H9 (cell line): ENCODE measurements around the gene PNPLA6. TPM values are rescaled to one million over a fixed set of nuclear protein-coding genes. Genes with fewer than 3 reads are reported as not detected.

ENCODE experiments used
- DNase-seq: peaks from one replicate; pipeline ENCODE4 v3.0.0-alpha.2; 2017
- H2AFZ ChIP-seq: one replicate; pipeline ENCODE4 v1.6.1; 2013; ENCODE audit warnings: mild to moderate bottlenecking, low read length, control low read depth, moderate library complexity
- H2AK5ac ChIP-seq: 2 replicates; pipeline ENCODE4 v1.6.1; 2013; ENCODE audit warnings: low read length, control low read depth, mixed read lengths; ENCODE audit not compliant: insufficient read length
- H2BK120ac ChIP-seq: one replicate; pipeline ENCODE4 v1.6.1; 2013; ENCODE audit warnings: low read depth, mild to moderate bottlenecking, low read length, control low read depth, inconsistent platforms; ENCODE audit not compliant: poor library complexity, severe bottlenecking
- H2BK12ac ChIP-seq: 2 replicates; pipeline ENCODE4 v1.6.1; 2013; ENCODE audit warnings: low read length, control low read depth, mixed read lengths, low read depth; ENCODE audit not compliant: insufficient read length
- H2BK15ac ChIP-seq: 2 replicates; pipeline ENCODE4 v1.6.1; 2013; ENCODE audit warnings: low read depth, low read length, control low read depth
- H2BK20ac ChIP-seq: one replicate; pipeline ENCODE4 v1.6.1; 2013; ENCODE audit warnings: low read depth, mild to moderate bottlenecking, low read length, control low read depth, inconsistent platforms; ENCODE audit not compliant: poor library complexity, severe bottlenecking
- H2BK5ac ChIP-seq: 2 replicates; pipeline ENCODE4 v1.6.1; 2013; ENCODE audit warnings: low read length, control low read depth, mixed read lengths; ENCODE audit not compliant: insufficient read length
- H3K14ac ChIP-seq: 2 replicates; pipeline ENCODE4 v1.6.1; 2013; ENCODE audit warnings: low read length, control low read depth; ENCODE audit not compliant: insufficient read depth
- H3K18ac ChIP-seq: 2 replicates; pipeline ENCODE4 v1.6.1; 2013; ENCODE audit warnings: low read depth, mild to moderate bottlenecking, mixed read lengths, low read length, control low read depth; ENCODE audit not compliant: insufficient read length
- H3K23ac ChIP-seq: 2 replicates; pipeline ENCODE4 v1.6.1; 2013; ENCODE audit warnings: low read length, control low read depth, mixed read lengths, low read depth; ENCODE audit not compliant: insufficient read length
- H3K23me2 ChIP-seq: 2 replicates; pipeline ENCODE4 v1.6.1; 2013; ENCODE audit warnings: low read depth, mild to moderate bottlenecking, mixed read lengths, low read length, control low read depth; ENCODE audit not compliant: insufficient read length, poor library complexity, severe bottlenecking
- H3K27ac ChIP-seq: 2 replicates; pipeline ENCODE4 v1.5.1; 2013; ENCODE audit warnings: low read length, control low read depth, mixed read lengths, low read depth; ENCODE audit not compliant: insufficient read length
- H3K27me3 ChIP-seq: 2 replicates; pipeline ENCODE4 v1.6.1; 2013; ENCODE audit warnings: low read length, control low read depth, inconsistent platforms; ENCODE audit not compliant: insufficient read depth
- H3K4ac ChIP-seq: 2 replicates; pipeline ENCODE4 v1.6.1; 2013; ENCODE audit warnings: low read depth, mild to moderate bottlenecking, control low read depth, inconsistent platforms, low read length, moderate library complexity
- H3K4me1 ChIP-seq: 2 replicates; pipeline ENCODE4 v1.6.1; 2013; ENCODE audit warnings: low read length, control low read depth, inconsistent platforms; ENCODE audit not compliant: insufficient read depth
- H3K4me2 ChIP-seq: 2 replicates; pipeline ENCODE4 v1.6.1; 2013; ENCODE audit warnings: low read length, control low read depth, mixed read lengths; ENCODE audit not compliant: insufficient read length, insufficient read depth
- H3K56ac ChIP-seq: 2 replicates; pipeline ENCODE4 v1.6.1; 2013; ENCODE audit warnings: low read depth, mild to moderate bottlenecking, mixed read lengths, low read length, control low read depth; ENCODE audit not compliant: insufficient read length
- H3K79me1 ChIP-seq: 2 replicates; pipeline ENCODE4 v1.6.1; 2013; ENCODE audit warnings: low read depth, mild to moderate bottlenecking, moderate library complexity, low read length, control low read depth, inconsistent platforms; ENCODE audit not compliant: insufficient read depth, poor library complexity, severe bottlenecking
- H3K79me2 ChIP-seq: 2 replicates; pipeline ENCODE4 v1.6.1; 2013; ENCODE audit warnings: low read length, control low read depth, inconsistent platforms; ENCODE audit not compliant: insufficient read depth
- H3K9ac ChIP-seq: 2 replicates; pipeline ENCODE4 v1.6.1; 2013; ENCODE audit warnings: low read length, control low read depth, mixed read lengths; ENCODE audit not compliant: insufficient read length; ENCODE audit errors: extremely low read depth
- H3K9me3 ChIP-seq: one replicate; pipeline ENCODE4 v1.6.1; 2013; ENCODE audit warnings: low read depth, low read length, inconsistent platforms; ENCODE audit not compliant: control insufficient read depth
- H3T11ph ChIP-seq: one replicate; pipeline ENCODE4 v1.6.1; 2013; ENCODE audit warnings: mild to moderate bottlenecking, low read length, control low read depth, inconsistent platforms
- H4K20me1 ChIP-seq: one replicate; pipeline ENCODE4 v1.6.1; 2013; ENCODE audit not compliant: control insufficient read depth, insufficient read length, insufficient read depth
- H4K5ac ChIP-seq: 2 replicates; pipeline ENCODE4 v1.6.1; 2013; ENCODE audit warnings: low read depth, mild to moderate bottlenecking, mixed read lengths, low read length, control low read depth; ENCODE audit not compliant: insufficient read length
- H4K8ac ChIP-seq: replicated peaks from 2 replicates; pipeline ENCODE4 v1.6.1; 2013; ENCODE audit warnings: low read length, control low read depth, mixed read lengths, low read depth; ENCODE audit not compliant: insufficient read length
- H4K91ac ChIP-seq: 2 replicates; pipeline ENCODE4 v1.6.1; 2013; ENCODE audit warnings: low read depth, mild to moderate bottlenecking, moderate library complexity, mixed read lengths, low read length, control low read depth; ENCODE audit not compliant: insufficient read length
- H3K27ac Mint-ChIP-seq, 3 experiments: 2 replicates in 2 of 3; 3 replicates in 1 of 3; pipeline ENCODE4 v1.8.0; 2020 to 2021; ENCODE audit warnings: mixed read lengths in 3 of 3, mild to moderate bottlenecking in 1 of 3, moderate library complexity in 1 of 3
- H3K27me3 Mint-ChIP-seq: 2 replicates; pipeline ENCODE4 v1.8.0; 2021; ENCODE audit warnings: low read depth, mild to moderate bottlenecking, moderate library complexity, mixed read lengths
- H3K36me3 Mint-ChIP-seq, 3 experiments: 2 replicates in 2 of 3; 3 replicates in 1 of 3; pipeline ENCODE4 v1.8.0; 2020 to 2021; ENCODE audit warnings: low read depth in 3 of 3, mixed read lengths in 3 of 3; ENCODE audit not compliant: insufficient read depth in 1 of 3
- H3K4me1 Mint-ChIP-seq, 2 experiments: 2 replicates each; pipeline ENCODE4 v1.8.0; 2020; ENCODE audit warnings: mixed read lengths in 2 of 2
- H3K4me3 Mint-ChIP-seq, 2 experiments: 2 replicates in 1 of 2; 3 replicates in 1 of 2; pipeline ENCODE4 v1.8.0; 2020 to 2021; ENCODE audit warnings: mild to moderate bottlenecking in 2 of 2, mixed read lengths in 2 of 2, moderate library complexity in 1 of 2
- H3K9me3 Mint-ChIP-seq, 2 experiments: 2 replicates in 1 of 2; 3 replicates in 1 of 2; pipeline ENCODE4 v1.8.0; 2020; ENCODE audit warnings: mild to moderate bottlenecking in 2 of 2, mixed read lengths in 2 of 2, moderate library complexity in 1 of 2
- WGBS: extraction: QIAGEN DNeasy Blood & Tissue Kit; methylation state at CpG from one replicate; pipeline ENCODE4 v1.1.7; 2013; ENCODE audit warnings: missing lambda C conversion rate, low lambda C conversion rate, mixed read lengths; ENCODE audit not compliant: insufficient read length; ENCODE audit errors: extremely low coverage; 5-methylcytosine and 5-hydroxymethylcytosine counted together
- total RNA-seq: library from RNA; stranded (reverse); gene quantifications from 2 replicates; pipeline ENCODE4 v1.2.1, GENCODE V29; 2021
- TF ChIP-seq, protein P1 (sequence below): fragments of 200-600 bp; sonication (generic); conservative IDR thresholded peaks from 3 replicates; pipeline ENCODE4 v1.8.0; 2021; ENCODE audit warnings: antibody characterized with exemption, mild to moderate bottlenecking

The PNPLA6 gene
- total RNA-seq, 1 experiment from 2014 or later, result 130 TPM

DNA sequence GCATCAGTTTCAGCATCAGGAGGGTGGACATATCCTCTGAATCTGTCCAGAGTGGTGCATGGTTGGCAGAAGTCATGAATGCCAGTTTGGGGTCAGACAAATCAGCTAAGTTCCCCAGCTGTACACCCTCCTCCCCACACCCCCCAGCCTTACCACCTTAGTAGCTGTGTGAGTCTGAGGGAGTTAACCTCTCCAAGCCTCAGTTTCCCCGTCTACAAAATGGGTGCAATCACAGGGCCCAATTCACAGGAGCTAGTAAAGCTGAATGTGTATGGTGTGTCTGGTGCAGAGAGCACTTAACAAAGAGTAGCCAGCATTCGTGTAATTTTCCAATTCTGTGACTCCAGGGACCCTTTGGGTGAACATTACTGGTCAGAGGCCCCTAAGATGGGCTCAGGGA, 33.0 kb upstream of the PNPLA6 start:
- no peak overlapping the region for H2AFZ ChIP-seq
- peaks cover 3% of the 10 kb centered on the region; the same call in 1 of the 2 replicates for H3K27me3 ChIP-seq
- H3K79me2 ChIP-seq, result no peaks in the 10 kb centered on the region
- H2BK20ac ChIP-seq, result no peak overlapping the region
- H3T11ph ChIP-seq, result no peak overlapping the region
- no peak overlapping the region for H3K23ac ChIP-seq
- Mint-ChIP-seq H3K4me1 (peaks cover 11 to 20% of the 10 kb centered on the region in 2 experiments), H3K27me3 (peaks cover 64% of the 10 kb centered on the region), H3K36me3 (no peaks in the 10 kb centered on the region), H3K4me3 (no peak overlapping the region), H3K27ac (no peak overlapping the region), H3K9me3 (peaks cover 0 to 3% of the 10 kb centered on the region in 2 experiments; a peak in 1 of 5 replicates)
- no peak overlapping the region for H4K5ac ChIP-seq
- H2BK15ac ChIP-seq, result no peak overlapping the region
- H3K9me3 ChIP-seq, result no peaks in the 10 kb centered on the region
- WGBS, result no CpG with 5 or more reads among the region's 2 CpGs
- no peak overlapping the region for H3K18ac ChIP-seq
- H3K4me1 ChIP-seq, result no peaks in the 10 kb centered on the region; the same call in 1 of the 2 replicates
- H3K14ac ChIP-seq, result no peak overlapping the region
- H2BK12ac ChIP-seq, result no peak overlapping the region
- H3K4ac ChIP-seq, result no peak overlapping the region
- no peak overlapping the region for H2AK5ac ChIP-seq
- H4K20me1 ChIP-seq, result no peaks in the 10 kb centered on the region
- no peak overlapping the region for H3K27ac ChIP-seq
- no peak overlapping the region for H2BK120ac ChIP-seq
- TF ChIP-seq, protein P1, sequence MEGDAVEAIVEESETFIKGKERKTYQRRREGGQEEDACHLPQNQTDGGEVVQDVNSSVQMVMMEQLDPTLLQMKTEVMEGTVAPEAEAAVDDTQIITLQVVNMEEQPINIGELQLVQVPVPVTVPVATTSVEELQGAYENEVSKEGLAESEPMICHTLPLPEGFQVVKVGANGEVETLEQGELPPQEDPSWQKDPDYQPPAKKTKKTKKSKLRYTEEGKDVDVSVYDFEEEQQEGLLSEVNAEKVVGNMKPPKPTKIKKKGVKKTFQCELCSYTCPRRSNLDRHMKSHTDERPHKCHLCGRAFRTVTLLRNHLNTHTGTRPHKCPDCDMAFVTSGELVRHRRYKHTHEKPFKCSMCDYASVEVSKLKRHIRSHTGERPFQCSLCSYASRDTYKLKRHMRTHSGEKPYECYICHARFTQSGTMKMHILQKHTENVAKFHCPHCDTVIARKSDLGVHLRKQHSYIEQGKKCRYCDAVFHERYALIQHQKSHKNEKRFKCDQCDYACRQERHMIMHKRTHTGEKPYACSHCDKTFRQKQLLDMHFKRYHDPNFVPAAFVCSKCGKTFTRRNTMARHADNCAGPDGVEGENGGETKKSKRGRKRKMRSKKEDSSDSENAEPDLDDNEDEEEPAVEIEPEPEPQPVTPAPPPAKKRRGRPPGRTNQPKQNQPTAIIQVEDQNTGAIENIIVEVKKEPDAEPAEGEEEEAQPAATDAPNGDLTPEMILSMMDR, result no peak
- H3K79me1 ChIP-seq, result no peaks in the 10 kb centered on the region
- H3K4me2 ChIP-seq, result no peak overlapping the region
- H3K23me2 ChIP-seq, result peaks cover 10% of the 10 kb centered on the region
- H4K91ac ChIP-seq, result no peak overlapping the region
- DNase-seq, result no peak
- H4K8ac ChIP-seq, result no peak overlapping the region
- H2BK5ac ChIP-seq, result no peak overlapping the region
- no peak overlapping the region for H3K9ac ChIP-seq
- H3K56ac ChIP-seq, result no peak overlapping the region
